GM23338 (cell line): Measurements from ENCODE around the gene C19orf81. TPM values are rescaled to one million over a fixed set of nuclear protein-coding genes. Genes with fewer than 3 reads are reported as not detected.

Source experiments
- ATAC-seq: fragments of 200-7000 bp; cut with Tn5 transposase; 3 replicates; pipeline ENCODE4 v1.9.1; 2020
- DNase-seq: peaks from one replicate; pipeline ENCODE4 v3.0.0-alpha.2; 2015; ENCODE audit warnings: low spot score
- H2AFZ ChIP-seq: fragments of 200-600 bp; sonication (generic); 2 replicates; pipeline ENCODE4 v1.8.0; 2016; ENCODE audit warnings: antibody characterized with exemption, mild to moderate bottlenecking, moderate library complexity
- H3F3A ChIP-seq: fragments of 200-600 bp; sonication (generic); replicated peaks from 2 replicates; pipeline ENCODE4 v1.8.0; 2017; ENCODE audit warnings: antibody characterized with exemption, mixed run types, low read depth
- H3K27ac ChIP-seq: fragments of 200-600 bp; sonication (generic); 2 replicates; pipeline ENCODE4 v1.6.1; 2016; ENCODE audit warnings: low read depth
- H3K27me3 ChIP-seq: fragments of 200-600 bp; sonication (generic); 2 replicates; pipeline ENCODE4 v1.8.0; 2016; ENCODE audit warnings: mild to moderate bottlenecking, mixed run types, moderate library complexity; ENCODE audit not compliant: insufficient read depth
- H3K36me3 ChIP-seq: fragments of 200-600 bp; sonication (generic); 2 replicates; pipeline ENCODE4 v1.8.0; 2016; ENCODE audit warnings: mild to moderate bottlenecking; ENCODE audit not compliant: insufficient read depth
- H3K4me1 ChIP-seq: fragments of 200-600 bp; sonication (generic); 2 replicates; pipeline ENCODE4 v1.8.0; 2016; ENCODE audit warnings: mild to moderate bottlenecking, moderate library complexity; ENCODE audit not compliant: insufficient read depth
- H3K4me2 ChIP-seq: fragments of 200-600 bp; sonication (generic); 2 replicates; pipeline ENCODE4 v1.7.1; 2017; ENCODE audit warnings: mixed run types
- H3K4me3 ChIP-seq: fragments of 200-600 bp; sonication (generic); 2 replicates; pipeline ENCODE4 v1.6.1; 2016; ENCODE audit warnings: mixed run types
- H3K79me2 ChIP-seq: fragments of 200-600 bp; sonication (generic); replicated peaks from 2 replicates; pipeline ENCODE4 v1.8.0; 2017; ENCODE audit warnings: mild to moderate bottlenecking; ENCODE audit not compliant: insufficient read depth
- H3K9me2 ChIP-seq: fragments of 200-600 bp; sonication (generic); 2 replicates; pipeline ENCODE4 v1.8.0; 2017; ENCODE audit not compliant: insufficient read depth
- H4K20me1 ChIP-seq: fragments of 200-600 bp; sonication (generic); replicated peaks from 2 replicates; pipeline ENCODE4 v1.8.0; 2017; ENCODE audit warnings: mild to moderate bottlenecking; ENCODE audit not compliant: insufficient read depth
- H3K27ac Mint-ChIP-seq: 2 replicates; pipeline ENCODE4 v1.8.0; 2020; ENCODE audit warnings: inconsistent platforms, mild to moderate bottlenecking, moderate library complexity, mixed read lengths
- H3K27me3 Mint-ChIP-seq: 3 replicates; pipeline ENCODE4 v1.8.0; 2022; ENCODE audit warnings: low read depth, mild to moderate bottlenecking, moderate library complexity, mixed read lengths, inconsistent platforms; ENCODE audit not compliant: insufficient read depth, poor library complexity
- H3K36me3 Mint-ChIP-seq: 3 replicates; pipeline ENCODE4 v1.8.0; 2021; ENCODE audit warnings: low read depth, mild to moderate bottlenecking, inconsistent platforms, moderate library complexity, mixed read lengths
- H3K4me1 Mint-ChIP-seq: 3 replicates; pipeline ENCODE4 v1.8.0; 2020; ENCODE audit warnings: mild to moderate bottlenecking, inconsistent platforms, mixed read lengths
- H3K4me3 Mint-ChIP-seq: 3 replicates; pipeline ENCODE4 v1.8.0; 2021; ENCODE audit warnings: moderate library complexity, mild to moderate bottlenecking, inconsistent platforms, mixed read lengths
- H3K9me3 Mint-ChIP-seq: 3 replicates; pipeline ENCODE4 v1.8.0; 2020; ENCODE audit warnings: moderate library complexity, mild to moderate bottlenecking, inconsistent platforms, mixed read lengths
- CREB1 ChIP-seq: fragments of 250-450 bp; sonication (Bioruptor Pico); IDR thresholded peaks from 2 replicates; pipeline ENCODE4 v1.5.0; 2020; ENCODE audit warnings: low read depth, mild to moderate bottlenecking, moderate library complexity
- CTCF ChIP-seq, 2 experiments: fragments of 200-600 bp in 1 of 2; sonication (generic) in 1 of 2; conservative IDR thresholded peaks; 2 replicates each; pipeline versions ENCODE4 v1.5.1 to v1.6.1; 2016 to 2017; ENCODE audit warnings: antibody characterized with exemption in 2 of 2, low read depth in 2 of 2, mild to moderate bottlenecking in 2 of 2, moderate library complexity in 1 of 2
- EZH2 ChIP-seq: fragments of 200-600 bp; sonication (generic); IDR thresholded peaks from one replicate; pipeline ENCODE4 v1.8.0; 2017; ENCODE audit warnings: antibody characterized with exemption, mild to moderate bottlenecking, low read depth; ENCODE audit not compliant: unreplicated experiment
- EZH2phosphoT487 ChIP-seq: fragments of 200-600 bp; sonication (generic); IDR thresholded peaks from one replicate; pipeline ENCODE4 v1.8.1; 2018; ENCODE audit warnings: antibody characterized with exemption; ENCODE audit not compliant: unreplicated experiment
- JUNB ChIP-seq: IDR thresholded peaks from one replicate; pipeline ENCODE4 v1.6.1; 2016; ENCODE audit warnings: antibody characterized with exemption; ENCODE audit not compliant: unreplicated experiment
- NANOG ChIP-seq: IDR thresholded peaks from 2 replicates; pipeline ENCODE4 v1.6.1; 2016; ENCODE audit warnings: antibody characterized with exemption, borderline replicate concordance
- POLR2AphosphoS5 ChIP-seq: IDR thresholded peaks from 2 replicates; pipeline ENCODE4 v1.6.1; 2016; ENCODE audit warnings: antibody characterized with exemption, low read depth
- REST ChIP-seq: IDR thresholded peaks from one replicate; pipeline ENCODE4 v1.6.1; 2018; ENCODE audit warnings: antibody characterized with exemption; ENCODE audit not compliant: unreplicated experiment
- STAT1 ChIP-seq: IDR thresholded peaks from one replicate; pipeline ENCODE4 v1.6.1; 2016; ENCODE audit warnings: antibody characterized with exemption; ENCODE audit not compliant: unreplicated experiment
- ZNF114 ChIP-seq: fragments of 250-450 bp; sonication (Bioruptor Pico); IDR thresholded peaks from 2 replicates; pipeline ENCODE4 v1.5.0; 2020; ENCODE audit warnings: mild to moderate bottlenecking, moderate library complexity
- ZNF331 ChIP-seq: fragments of 250-450 bp; sonication (Bioruptor Pico); IDR thresholded peaks from 2 replicates; pipeline ENCODE4 v1.5.0; 2020; ENCODE audit warnings: low read depth, mild to moderate bottlenecking, moderate library complexity
- ZNF462 ChIP-seq: fragments of 250-450 bp; sonication (Bioruptor Pico); IDR thresholded peaks from 2 replicates; pipeline ENCODE4 v1.5.0; 2020; ENCODE audit warnings: mild to moderate bottlenecking, moderate library complexity
- polyA plus RNA-seq: library from polyadenylated mRNA; unstranded; fragments of >200 nt; fragmentation: Nextera tagmentation; extraction: Ambion mirVana; gene quantifications from 2 replicates; pipeline ENCODE4 v1.2.1, GENCODE V29; 2016
- total RNA-seq: library from RNA; depleted of rRNA; stranded (reverse); fragments of >200 nt; shearing (Covaris generic); gene quantifications from 2 replicates; pipeline ENCODE4 v1.2.3, GENCODE V29; 2014
- TF ChIP-seq, protein P1 (sequence below): IDR thresholded peaks from 2 replicates; pipeline ENCODE4 v1.6.1; 2016; ENCODE audit warnings: antibody characterized with exemption

Gene C19orf81
- total and polyA plus RNA-seq, 2 experiments from 2014 or later: 23.2 to 54.3 TPM

DNA sequence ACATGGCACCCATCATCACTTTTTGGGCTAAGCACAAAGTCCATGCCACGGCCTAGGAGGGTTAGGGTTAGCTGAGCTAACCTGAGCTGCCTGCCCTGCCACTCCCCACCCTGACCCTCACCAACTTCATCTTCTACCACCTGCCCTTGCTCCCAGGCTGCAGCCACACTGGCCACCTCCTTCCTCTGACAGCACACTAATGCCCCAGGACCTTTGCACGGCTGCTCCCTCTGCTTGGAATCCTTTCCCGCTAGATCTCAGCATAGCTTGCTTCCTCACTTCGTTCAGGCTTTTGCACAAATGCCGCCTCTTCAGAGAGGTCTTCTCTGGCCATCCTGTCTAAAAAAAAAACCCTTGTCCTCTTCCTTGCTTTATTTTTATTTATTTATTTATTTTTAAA lies 57.1 kb downstream of the C19orf81 start:
- Mint-ChIP-seq H3K4me3 (no peak overlapping the region), H3K9me3 (peaks cover 91% of the 10 kb centered on the region), H3K36me3 (peaks cover 45% of the 10 kb centered on the region), H3K27ac (no peak overlapping the region), H3K27me3 (peaks cover 4% of the 10 kb centered on the region), H3K4me1 (no peaks in the 10 kb centered on the region)
- Histone ChIP-seq H3K9me2 (no peaks in the 10 kb centered on the region), H3K27ac (no peak overlapping the region), H4K20me1 (no peaks in the 10 kb centered on the region), H3K79me2 (no peaks in the 10 kb centered on the region), H3K4me2 (no peak overlapping the region), H3K4me3 (no peak overlapping the region), H3K36me3 (no peaks in the 10 kb centered on the region), H2AFZ (no peak overlapping the region), H3F3A (no peaks in the 10 kb centered on the region), H3K27me3 (no peaks in the 10 kb centered on the region), H3K4me1 (0 out of 2 replicates have a peak, but pooled peaks cover 2% of the 10 kb centered on the region)
- TF ChIP-seq EZH2: no peak
- TF ChIP-seq CTCF (conservative IDR thresholded peaks at IDR 0.05; ENCODE audit: low read depth in 2 of 2): no peak
- TF ChIP-seq ZNF114: no peak
- TF ChIP-seq EZH2phosphoT487: no peak
- no peak for TF ChIP-seq REST
- TF ChIP-seq NANOG: no peak
- TF ChIP-seq, protein P1, sequence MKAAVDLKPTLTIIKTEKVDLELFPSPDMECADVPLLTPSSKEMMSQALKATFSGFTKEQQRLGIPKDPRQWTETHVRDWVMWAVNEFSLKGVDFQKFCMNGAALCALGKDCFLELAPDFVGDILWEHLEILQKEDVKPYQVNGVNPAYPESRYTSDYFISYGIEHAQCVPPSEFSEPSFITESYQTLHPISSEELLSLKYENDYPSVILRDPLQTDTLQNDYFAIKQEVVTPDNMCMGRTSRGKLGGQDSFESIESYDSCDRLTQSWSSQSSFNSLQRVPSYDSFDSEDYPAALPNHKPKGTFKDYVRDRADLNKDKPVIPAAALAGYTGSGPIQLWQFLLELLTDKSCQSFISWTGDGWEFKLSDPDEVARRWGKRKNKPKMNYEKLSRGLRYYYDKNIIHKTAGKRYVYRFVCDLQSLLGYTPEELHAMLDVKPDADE: no peak
- no peak for TF ChIP-seq CREB1
- TF ChIP-seq JUNB: no peak
- TF ChIP-seq ZNF331 (CRISPR knock-in tag): no peak
- no peak for TF ChIP-seq POLR2AphosphoS5
- TF ChIP-seq ZNF462 (CRISPR knock-in tag): no peak
- TF ChIP-seq STAT1: no peak
- DNase-seq: no peak
- ATAC-seq: no peak
